Caco-2 (cell line): ENCODE data around the gene BORCS6. TPM values are rescaled to one million over a fixed set of nuclear protein-coding genes. Genes with fewer than 3 reads are reported as not detected.
A peak's percentile ranks its signal among the peaks of the same experiment; 100 is the strongest.

Experiments used
- BruUV-seq: library from RNA; stranded (reverse); fragments of 400-500 nt; replicated peaks from 2 replicates; lab custom pipeline; 2021; lab: Mats Ljungman, UMichigan
- CTCF ChIA-PET: fragments of 300-600 bp; sonication (Branson Sonifier 250); formaldehyde crosslinking; loops from one replicate; lab custom pipeline; 2022; ENCODE audit warnings: antibody characterized with exemption; lab: Charles Lee
- POLR2A ChIA-PET: fragments of 300-600 bp; sonication (Branson Sonifier 250); formaldehyde crosslinking; loops from one replicate; lab custom pipeline; 2022; ENCODE audit warnings: antibody characterized with exemption; lab: Charles Lee
- DNase-seq, 2 experiments: peaks; one replicate each; pipeline versions ENCODE4 v3.0.0 to v3.0.0-alpha.2; 2020 to 2022
- H3K27me3 ChIP-seq: replicated peaks from 2 replicates; pipeline ENCODE4 v1.6.0; 2011; ENCODE audit warnings: low read length; ENCODE audit not compliant: control insufficient read depth, insufficient read depth
- H3K36me3 ChIP-seq: 2 replicates; pipeline ENCODE4 v1.5.1; 2011; ENCODE audit warnings: low read length; ENCODE audit not compliant: control insufficient read depth, insufficient read depth
- H3K4me1 ChIP-seq: fragments of 250-450 bp; sonication (Bioruptor Pico); 2 replicates; pipeline ENCODE4 v1.5.1; 2020; ENCODE audit warnings: mild to moderate bottlenecking
- H3K4me3 ChIP-seq: 2 replicates; pipeline ENCODE4 v1.5.1; 2011; ENCODE audit warnings: low read depth, mild to moderate bottlenecking, control low read depth, low read length
- H3K9me3 ChIP-seq: fragments of 250-450 bp; sonication (Bioruptor Pico); 2 replicates; pipeline ENCODE4 v1.5.1; 2020; ENCODE audit warnings: mild to moderate bottlenecking, moderate library complexity
- H3K27ac Mint-ChIP-seq: one replicate; pipeline ENCODE4 v1.8.0; 2022; ENCODE audit warnings: mixed read lengths; ENCODE audit not compliant: unreplicated experiment
- H3K27me3 Mint-ChIP-seq: one replicate; pipeline ENCODE4 v1.8.0; 2022; ENCODE audit warnings: mixed read lengths; ENCODE audit not compliant: insufficient read depth, unreplicated experiment
- H3K36me3 Mint-ChIP-seq: one replicate; pipeline ENCODE4 v1.8.0; 2022; ENCODE audit warnings: mild to moderate bottlenecking, mixed read lengths; ENCODE audit not compliant: insufficient read depth, unreplicated experiment
- H3K4me1 Mint-ChIP-seq: one replicate; pipeline ENCODE4 v1.8.0; 2022; ENCODE audit warnings: low read depth, mixed read lengths; ENCODE audit not compliant: unreplicated experiment
- H3K4me3 Mint-ChIP-seq: one replicate; pipeline ENCODE4 v1.8.0; 2022; ENCODE audit warnings: mild to moderate bottlenecking, moderate library complexity, mixed read lengths; ENCODE audit not compliant: unreplicated experiment
- H3K9me3 Mint-ChIP-seq: one replicate; pipeline ENCODE4 v1.8.0; 2022; ENCODE audit warnings: mixed read lengths; ENCODE audit not compliant: unreplicated experiment
- CTCF ChIP-seq, 2 experiments: fragments of 200-600 bp in 1 of 2; IDR thresholded peaks; 1 replicate in 1 of 2; 2 replicates in 1 of 2; pipeline versions ENCODE4 v1.5.1 to v1.8.0; 2011 to 2022; ENCODE audit warnings: antibody characterized with exemption in 1 of 2, control low read depth in 1 of 2, inconsistent platforms in 1 of 2, low read depth in 1 of 2, low read length in 1 of 2, mild to moderate bottlenecking in 1 of 2, moderate library complexity in 1 of 2; ENCODE audit not compliant: insufficient read depth in 1 of 2, severe bottlenecking in 1 of 2, unreplicated experiment in 1 of 2
- intact Hi-C: fragments of 100-400 bp; cut with micrococcal nuclease; formaldehyde crosslinking; loops from one replicate; pipeline ENCODE4 v1.10.0; 2022; ENCODE audit not compliant: unreplicated experiment
- total RNA-seq: library from RNA; stranded (reverse); gene quantifications from 2 replicates; pipeline ENCODE4 v1.2.3, GENCODE V29; 2022

BORCS6 gene
- total RNA-seq, 1 experiment from 2014 or later, result 4.7 TPM

- Histone ChIP-seq H3K36me3 (no peaks in the 10 kb centered on the region), H3K27me3 (no peaks in the 10 kb centered on the region), H3K4me1 (peaks cover 9% of the 10 kb centered on the region; the same call in 1 of the 2 replicates), H3K9me3 (no peaks in the 10 kb centered on the region), H3K4me3 (no peak overlapping the region)
- no peak for DNase-seq
- Mint-ChIP-seq H3K9me3 (no peaks in the 10 kb centered on the region), H3K27me3 (no peaks in the 10 kb centered on the region), H3K27ac (no peak overlapping the region), H3K4me3 (peak overlapping the region; percentile 83), H3K36me3 (peaks cover 24% of the 10 kb centered on the region), H3K4me1 (peaks cover 5% of the 10 kb centered on the region)
- ChIA-PET CTCF (no interaction called here), POLR2A (interaction anchor here (1.7 kb wide), 1 partner anchor 9 kb away, joined by 14 read pairs; no protein-coding TSS in a partner anchor)
- BruUV-seq, result no TSS peak
- intact Hi-C loops, result no loop called here
- TF ChIP-seq CTCF (IDR thresholded peaks at IDR 0.05; ENCODE audit: insufficient read depth in 1 of 2, low read depth in 1 of 2, low read length in 1 of 2, severe bottlenecking in 1 of 2, unreplicated experiment in 1 of 2), result no peak
Measured at GRCh38 chr17:8163978-8164814, 25.8 kb downstream of the BORCS6 start.

- H3K4me3 Mint-ChIP-seq, result peak overlapping the region; percentile 83
- H3K36me3 ChIP-seq, result no peaks in the 10 kb centered on the region
- no peak for TF ChIP-seq CTCF (IDR thresholded peaks at IDR 0.05; ENCODE audit: insufficient read depth in 1 of 2, low read depth in 1 of 2, low read length in 1 of 2, severe bottlenecking in 1 of 2, unreplicated experiment in 1 of 2)
- ChIA-PET CTCF (no interaction called here), POLR2A (interaction anchor here (1.7 kb wide), 1 partner anchor 10 kb away, joined by 14 read pairs; no protein-coding TSS in a partner anchor)
- H3K4me3 ChIP-seq, result peak overlapping the region; percentile 81
- intact Hi-C loops, result no loop called here
- no peaks in the 10 kb centered on the region for H3K27me3 Mint-ChIP-seq
- peaks cover 29% of the 10 kb centered on the region for H3K36me3 Mint-ChIP-seq
- H3K9me3 Mint-ChIP-seq, result no peaks in the 10 kb centered on the region
- peaks cover 5% of the 10 kb centered on the region for H3K4me1 Mint-ChIP-seq
- no TSS peak for BruUV-seq
- H3K27ac Mint-ChIP-seq, result peak overlapping the region; percentile 93
- no peak for DNase-seq
- no peaks in the 10 kb centered on the region for H3K27me3 ChIP-seq
- H3K4me1 ChIP-seq, result peaks cover 9% of the 10 kb centered on the region; the same call in 1 of the 2 replicates
- H3K9me3 ChIP-seq, result no peaks in the 10 kb centered on the region
Measured at GRCh38 chr17:8162997-8163977, 26.7 kb downstream of the BORCS6 start.
